HuH-7.5 (cell line): ENCODE measurements around the gene FBXO31.
"Not testable (repeated sequence)": the region's sequence is repeated elsewhere in the genome, so short reads cannot be mapped to it uniquely, and the experiment has no call there.

Experiments
- DNase-seq: peaks from one replicate; pipeline ENCODE4 v3.0.0; 2011; ENCODE audit warnings: low spot score

Gene FBXO31

GRCh38 chr16:87342978-87343752 lies 40.4 kb downstream of the FBXO31 start:
- DNase-seq, result no peak

GRCh38 chr16:87342504-87342903 lies 41.1 kb downstream of the FBXO31 start:
- no peak for DNase-seq

GRCh38 chr16:87340198-87340597 lies 43.4 kb downstream of the FBXO31 start:
- DNase-seq, result no peak

- DNase-seq, result not testable (repeated sequence)
These were observed 43.9 kb downstream of the FBXO31 start for GRCh38 chr16:87339724-87340105.

- no peak for DNase-seq
These were observed 44.4 kb downstream of the FBXO31 start for GRCh38 chr16:87339086-87339723.

GRCh38 chr16:87338155-87338765 lies 45.3 kb downstream of the FBXO31 start:
- DNase-seq, result no peak

GRCh38 chr16:87337262-87337771 lies 46.3 kb downstream of the FBXO31 start:
- DNase-seq, result no peak

- DNase-seq, result no peak
These were observed 46.9 kb downstream of the FBXO31 start for GRCh38 chr16:87336434-87337240.

GRCh38 chr16:87335625-87336433 lies 47.7 kb downstream of the FBXO31 start:
- no peak for DNase-seq

GRCh38 chr16:87334651-87335624 lies 48.6 kb downstream of the FBXO31 start:
- no peak for DNase-seq

GRCh38 chr16:87333581-87334331 lies 49.8 kb downstream of the FBXO31 start:
- no peak for DNase-seq

- no peak for DNase-seq
These were observed 50.5 kb downstream of the FBXO31 start for GRCh38 chr16:87333101-87333500.

- DNase-seq, result no peak
These were observed 51.4 kb downstream of the FBXO31 start for GRCh38 chr16:87332150-87332549.

- DNase-seq, result no peak
These were observed 52.3 kb downstream of the FBXO31 start for GRCh38 chr16:87331241-87331801.

GRCh38 chr16:87330646-87331045 lies 52.9 kb downstream of the FBXO31 start:
- no peak for DNase-seq

- no peak for DNase-seq
These were observed 53.3 kb downstream of the FBXO31 start for GRCh38 chr16:87330257-87330624.

GRCh38 chr16:87329436-87330256 lies 53.9 kb downstream of the FBXO31 start:
- no peak for DNase-seq

- no peak for DNase-seq
These were observed 54.7 kb downstream of the FBXO31 start for GRCh38 chr16:87328846-87329245.
